CD4-positive, alpha-beta T cell treated with Interleukin-17A for 4 hours (primary cell): ENCODE measurements around the gene KCNQ1.

Experiments
- DNase-seq: peaks from one replicate; pipeline ENCODE4 v3.0.0-alpha.2; 2020; ENCODE audit warnings: mixed read lengths

KCNQ1 gene

DNA sequence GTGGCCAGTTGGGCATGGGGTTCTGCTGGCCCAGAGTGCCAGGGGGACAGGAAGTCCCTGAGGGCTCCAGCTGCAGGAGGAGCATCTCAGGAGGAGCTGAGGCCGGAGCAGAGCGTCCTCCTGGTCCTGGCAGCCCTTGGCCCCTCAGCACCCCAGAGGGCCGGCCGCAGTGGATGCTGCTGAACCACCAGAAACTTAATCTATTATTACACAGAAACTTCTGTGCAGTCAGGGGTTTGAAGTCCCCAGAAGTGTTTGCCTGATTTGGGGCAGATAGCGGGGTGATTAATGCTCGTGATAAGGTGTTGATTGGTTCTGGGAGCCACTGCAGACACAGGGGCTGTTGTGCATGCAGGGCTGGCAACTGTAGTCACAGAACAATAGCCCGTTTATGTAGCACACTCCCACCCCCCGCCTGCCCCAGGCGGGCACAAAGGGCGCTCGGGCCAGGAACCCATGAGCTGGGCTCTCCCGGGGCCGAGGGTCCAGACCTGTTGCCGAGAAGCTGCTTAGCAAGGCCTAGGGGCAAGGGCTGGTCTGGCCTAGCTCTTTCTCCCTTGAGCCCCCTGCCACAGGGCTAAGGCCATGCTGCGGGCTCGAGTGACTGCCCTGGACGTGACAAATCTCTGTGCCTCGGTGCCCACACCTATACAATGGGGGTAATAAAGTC lies 284.0 kb downstream of the KCNQ1 start:
- DNase-seq = no peak

DNA sequence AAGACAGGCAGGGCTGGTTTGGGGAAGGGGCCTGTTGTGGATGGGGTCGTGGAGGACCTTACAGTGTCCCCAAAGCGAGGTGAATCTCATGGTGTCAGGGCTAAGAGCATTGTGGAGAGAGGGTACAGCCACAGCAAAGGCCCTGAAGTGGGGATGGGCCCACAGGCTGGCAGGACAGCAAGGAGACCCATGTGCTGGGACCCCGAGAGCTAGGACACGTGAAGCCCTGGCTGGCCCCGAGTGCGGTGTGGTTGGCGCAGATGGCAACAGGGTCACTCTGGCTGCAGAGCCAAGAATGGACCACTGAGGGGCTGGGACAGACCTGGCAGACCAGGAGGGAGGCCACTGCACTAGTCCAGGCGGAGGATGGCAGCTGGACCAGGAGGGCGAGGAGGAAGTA lies 285.0 kb downstream of the KCNQ1 start:
- no peak for DNase-seq

DNA sequence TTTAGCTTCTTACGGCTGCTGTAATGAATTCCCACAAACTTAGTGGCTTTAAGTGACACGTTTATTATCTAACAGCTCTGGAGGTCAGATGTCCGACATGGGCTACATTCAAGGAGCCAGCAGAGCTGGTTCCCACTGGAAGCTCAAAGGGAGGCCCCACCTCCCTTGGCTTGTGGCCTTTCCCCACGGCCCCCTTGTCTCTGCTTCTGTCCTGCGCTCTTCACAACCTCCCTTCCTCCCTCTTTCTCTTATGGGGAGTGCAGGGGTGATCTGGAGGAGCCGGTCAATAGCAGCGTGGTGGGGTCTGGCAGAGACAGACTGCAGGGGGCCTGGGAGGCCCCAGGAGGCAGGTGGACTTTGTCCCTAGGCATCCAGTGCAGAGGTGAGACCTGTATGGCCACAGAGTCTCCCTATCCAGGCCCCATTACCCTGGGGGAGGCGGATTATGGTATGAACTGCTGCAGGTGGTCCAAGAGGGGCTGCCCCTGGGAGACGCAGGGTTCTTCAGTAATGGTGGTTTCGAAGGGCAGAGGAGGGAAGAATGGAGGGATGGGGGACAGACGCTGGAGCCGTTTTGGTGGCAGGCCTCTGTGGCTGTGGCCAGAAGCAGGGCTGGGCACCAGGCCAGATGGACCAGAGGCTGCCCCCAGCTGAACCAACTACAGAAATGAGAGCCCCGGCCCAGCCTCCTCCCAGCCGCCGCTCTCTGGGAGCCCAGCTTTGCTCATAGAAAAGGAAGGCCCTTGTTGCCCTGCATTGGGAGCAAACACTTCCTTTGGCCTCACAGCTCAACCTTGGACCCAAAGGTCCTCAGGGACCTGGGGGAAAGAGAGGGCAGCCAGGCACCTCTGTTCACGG lies 285.7 kb downstream of the KCNQ1 start:
- DNase-seq = no peak

DNA sequence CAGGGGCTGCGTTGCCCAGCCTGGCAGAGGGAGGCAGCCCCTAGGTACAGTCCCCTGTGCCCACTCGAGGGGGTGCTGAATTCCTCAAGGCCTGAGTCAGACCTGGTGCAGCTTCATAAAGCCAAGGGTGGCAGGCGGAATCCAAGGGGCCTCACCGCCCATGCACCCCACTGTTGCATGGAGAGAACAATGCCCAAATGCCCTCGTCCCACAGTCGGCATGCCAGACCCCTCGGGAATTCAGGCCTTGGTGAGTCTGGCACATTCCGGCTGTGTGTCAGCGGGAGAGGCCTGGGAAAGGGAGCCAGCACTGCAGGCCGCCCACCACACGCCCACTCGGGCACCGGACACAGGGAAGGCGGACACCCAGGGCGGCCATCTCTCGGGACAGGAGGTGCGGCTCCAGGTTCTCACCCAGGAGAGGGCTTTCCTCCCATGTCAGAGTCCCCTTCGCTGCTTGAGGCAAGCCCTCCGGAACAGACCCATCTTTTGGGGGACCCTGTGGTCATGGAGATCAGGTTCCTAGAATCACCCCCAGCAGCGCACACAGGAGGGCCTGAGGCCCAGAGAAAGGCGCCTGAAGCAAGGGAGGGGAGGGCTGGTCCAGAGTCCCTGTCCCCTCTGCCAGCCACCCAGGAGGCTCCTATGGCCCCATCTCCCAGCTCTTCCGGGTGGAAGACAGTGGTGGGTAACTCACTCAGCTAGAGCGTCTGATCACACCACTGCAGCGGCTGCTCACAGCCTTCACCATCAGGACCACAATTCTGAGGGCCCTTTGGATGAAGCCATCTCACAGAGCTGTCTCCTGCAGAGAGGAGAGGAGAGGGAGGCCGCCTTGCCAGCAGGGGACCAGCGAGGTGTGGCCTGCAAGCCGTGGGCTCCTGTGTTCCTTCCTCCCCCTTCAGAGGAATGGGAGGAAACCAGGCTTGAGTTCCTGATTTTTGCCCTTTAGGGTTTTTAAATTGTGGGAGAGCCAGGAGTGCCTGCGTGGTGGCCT lies 286.6 kb downstream of the KCNQ1 start:
- no peak for DNase-seq

DNA sequence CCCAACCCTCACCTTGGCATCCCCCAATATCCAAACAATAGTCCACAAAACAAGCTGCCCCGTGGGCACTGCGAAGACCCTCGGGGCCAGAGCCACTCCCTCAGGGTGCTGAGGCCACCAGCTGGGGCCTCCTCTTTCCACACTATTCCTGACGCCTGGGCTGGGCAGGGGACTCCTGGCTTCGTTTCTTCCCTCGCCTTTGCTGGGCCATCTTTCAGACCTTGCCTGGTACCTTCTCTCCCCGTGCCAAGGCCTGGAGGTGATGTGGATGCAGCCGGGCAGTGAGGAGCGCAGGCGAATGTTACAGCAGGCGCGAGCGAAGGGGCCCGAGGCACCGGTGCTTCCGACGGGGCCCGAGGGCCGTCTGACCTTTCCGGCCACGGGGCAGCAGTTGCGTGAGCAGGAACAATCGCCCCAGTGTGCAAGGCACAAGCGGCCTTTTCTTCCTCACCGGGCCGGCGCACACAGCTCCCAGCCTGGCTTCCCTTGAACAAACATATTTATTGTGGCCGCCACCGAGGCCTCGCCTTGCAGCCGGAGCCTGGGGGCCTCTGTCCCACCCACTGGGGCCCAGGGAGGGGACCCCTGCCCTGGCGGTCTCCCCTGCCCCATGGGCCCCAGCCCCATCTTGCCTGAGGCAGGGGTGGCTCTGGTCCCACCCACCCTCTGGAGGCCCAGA lies 287.6 kb downstream of the KCNQ1 start:
- DNase-seq = no peak

DNA sequence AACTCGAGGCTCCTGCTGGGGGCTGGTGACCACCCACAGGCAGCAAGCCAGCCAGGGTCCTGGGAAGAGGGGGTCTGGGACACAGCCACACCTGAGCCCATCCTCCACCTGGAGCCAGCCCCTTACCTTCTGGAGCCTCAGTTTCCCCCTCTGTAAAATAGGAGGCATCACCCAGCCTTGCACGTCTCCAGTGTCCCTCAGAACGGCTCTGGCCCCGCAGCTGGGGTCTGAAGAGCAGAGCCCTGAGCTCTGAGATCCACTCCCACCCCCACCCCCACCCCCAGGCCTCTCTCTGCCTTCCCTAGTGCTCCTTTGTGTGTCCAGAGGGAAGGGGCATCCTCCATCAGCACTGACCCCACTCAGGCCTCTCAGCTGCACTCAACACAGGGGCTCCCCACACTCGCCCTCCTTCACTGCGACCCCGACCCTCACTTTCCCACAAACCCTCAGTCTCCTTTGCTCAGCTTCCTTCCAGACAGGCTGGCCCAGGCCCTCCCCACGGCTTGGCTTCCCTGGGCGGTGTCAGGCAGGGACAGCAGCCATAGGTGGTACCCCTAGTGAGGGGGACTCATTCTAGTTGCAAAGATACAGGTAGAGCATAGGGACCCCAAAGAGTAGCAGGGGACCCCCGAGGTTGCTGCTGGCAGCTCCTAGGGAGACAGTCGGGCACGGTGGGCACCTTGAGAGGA lies 288.3 kb downstream of the KCNQ1 start:
- no peak for DNase-seq

DNA sequence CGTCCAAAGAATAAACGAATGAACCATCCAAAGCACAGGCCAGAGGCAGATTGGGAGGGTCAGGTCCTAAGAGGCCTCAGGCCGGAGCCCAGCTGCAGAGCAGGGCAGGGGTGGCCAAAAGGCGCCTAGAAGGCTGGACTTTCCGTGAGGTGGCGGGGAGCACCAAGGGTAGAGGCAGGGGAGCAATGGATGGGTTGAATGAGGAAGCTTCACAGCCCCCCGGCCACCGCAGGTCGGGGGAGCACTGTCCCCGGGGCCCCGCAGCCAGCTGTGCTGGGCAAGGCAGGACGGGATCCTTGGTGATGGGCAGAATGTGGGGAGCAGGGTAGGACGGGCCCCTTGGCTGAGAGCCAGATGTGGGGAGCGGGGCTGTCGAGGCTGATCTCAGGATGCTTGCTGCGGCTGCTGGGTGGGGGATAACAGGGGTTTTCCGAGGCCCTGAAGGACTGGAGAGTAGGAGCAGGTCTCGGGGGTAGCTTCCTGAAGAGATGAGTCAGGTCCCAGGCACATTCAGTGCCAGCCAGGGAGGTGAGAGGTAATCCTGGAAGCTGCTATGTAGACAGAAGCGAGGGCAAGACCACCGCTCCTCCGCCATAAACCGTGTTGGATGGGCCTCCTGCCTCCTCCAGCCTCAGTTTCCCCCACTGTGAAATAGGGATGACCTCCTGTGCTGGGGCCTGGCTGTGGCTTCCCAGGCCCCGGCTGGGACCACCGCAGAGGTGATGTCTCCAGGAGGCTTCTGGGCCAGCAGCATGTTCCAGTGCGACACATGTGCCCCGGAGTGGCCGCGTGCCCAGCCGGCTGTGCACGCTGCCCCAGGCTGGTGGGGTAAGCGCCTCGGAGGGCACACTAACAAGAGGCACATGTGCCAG lies 289.6 kb downstream of the KCNQ1 start:
- DNase-seq = no peak

DNA sequence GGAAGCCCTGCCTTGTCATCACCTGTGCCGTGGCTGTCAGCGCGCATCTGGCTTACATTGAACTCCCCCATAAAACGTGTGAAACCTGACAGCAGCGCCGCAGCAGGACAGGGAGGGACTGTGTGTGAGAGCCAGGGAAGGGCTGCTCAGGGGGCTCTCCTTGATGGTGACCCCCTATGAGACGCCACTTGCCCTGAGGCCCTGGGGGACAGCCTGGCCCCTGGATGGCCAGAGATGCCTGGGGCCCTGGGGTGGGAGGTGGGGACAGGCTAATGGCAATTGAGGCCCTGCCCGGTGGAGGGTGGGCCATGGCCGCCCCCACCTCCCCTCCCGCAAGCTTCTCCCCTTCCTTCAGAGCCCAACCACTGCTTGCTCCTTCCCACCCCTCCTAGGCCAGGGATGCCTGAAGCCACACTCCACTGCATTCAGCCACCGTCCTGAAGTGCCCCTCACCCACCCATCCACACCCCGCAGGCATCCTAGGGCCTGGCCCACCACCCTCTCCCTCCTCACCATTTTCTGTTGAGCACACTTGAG lies 290.3 kb downstream of the KCNQ1 start:
- no peak for DNase-seq

DNA sequence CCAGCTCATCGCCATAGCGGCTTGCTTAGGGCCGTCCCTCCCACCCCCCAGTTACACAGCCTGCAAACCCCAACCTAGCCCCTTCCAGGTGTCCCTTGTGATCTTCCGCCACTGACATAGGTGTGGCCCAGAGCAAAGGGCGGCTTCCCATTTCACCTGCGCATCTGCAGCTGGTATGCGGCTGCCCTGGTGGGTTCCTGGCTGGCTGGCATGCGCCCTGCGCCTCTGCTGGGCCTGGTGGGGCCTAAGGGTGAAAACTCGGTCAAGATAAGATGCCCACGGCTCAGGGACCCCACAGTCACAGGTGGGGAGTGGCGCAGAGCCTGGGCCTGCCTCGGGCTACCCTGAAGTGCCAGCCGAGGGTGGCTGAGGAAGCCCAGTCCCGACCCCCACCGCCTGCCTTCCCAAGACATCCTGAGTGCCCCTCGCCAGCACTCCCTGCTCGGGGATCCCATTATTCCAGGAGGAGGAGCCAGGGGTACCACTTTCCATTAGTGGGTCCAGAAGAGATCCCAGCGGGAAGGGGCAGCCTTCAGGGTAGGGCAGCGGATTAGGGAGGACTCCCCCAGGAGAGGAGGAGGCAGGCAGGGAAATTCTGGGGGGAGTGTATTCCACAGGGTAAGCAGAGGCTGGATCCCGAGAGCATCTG lies 291.9 kb downstream of the KCNQ1 start:
- no peak for DNase-seq

DNA sequence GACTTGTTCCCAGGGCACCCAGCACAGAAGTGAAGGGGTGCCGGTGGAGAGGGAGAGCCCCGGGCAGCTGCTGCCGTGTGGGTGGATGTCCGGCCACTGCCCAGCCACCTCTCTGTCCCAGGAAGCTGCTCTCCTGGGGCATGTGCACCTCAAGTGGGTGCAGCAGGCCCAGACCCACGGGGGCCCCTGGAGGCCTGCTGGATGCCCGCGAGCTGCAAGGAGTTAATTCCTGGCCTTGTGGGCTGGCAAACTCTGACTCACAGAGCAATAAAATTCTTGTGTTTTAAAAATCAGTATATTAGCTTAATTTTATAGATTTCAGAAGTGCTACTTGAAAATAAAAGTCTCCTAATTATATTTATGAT lies 292.4 kb downstream of the KCNQ1 start:
- DNase-seq = no peak

DNA sequence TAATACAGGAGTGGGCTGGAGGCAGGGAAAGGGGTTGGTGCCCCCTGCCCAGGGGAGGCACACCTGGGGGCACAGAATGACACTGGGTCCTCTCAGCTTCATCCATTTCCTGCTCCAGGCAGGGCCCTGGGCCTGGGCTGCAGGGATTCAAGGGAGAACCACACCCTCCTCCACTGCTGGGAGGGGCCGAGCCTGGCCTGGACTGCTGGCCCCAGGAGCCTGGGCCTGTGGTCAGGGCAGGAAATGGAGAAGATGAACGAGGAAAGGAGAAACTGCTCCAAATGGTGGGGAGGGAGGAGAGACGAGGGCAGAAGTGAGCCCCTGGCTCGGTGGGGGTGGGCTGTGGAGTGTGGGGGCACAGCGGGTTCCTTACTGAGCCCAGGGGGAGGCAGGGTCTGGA lies 293.1 kb downstream of the KCNQ1 start:
- DNase-seq = no peak

DNA sequence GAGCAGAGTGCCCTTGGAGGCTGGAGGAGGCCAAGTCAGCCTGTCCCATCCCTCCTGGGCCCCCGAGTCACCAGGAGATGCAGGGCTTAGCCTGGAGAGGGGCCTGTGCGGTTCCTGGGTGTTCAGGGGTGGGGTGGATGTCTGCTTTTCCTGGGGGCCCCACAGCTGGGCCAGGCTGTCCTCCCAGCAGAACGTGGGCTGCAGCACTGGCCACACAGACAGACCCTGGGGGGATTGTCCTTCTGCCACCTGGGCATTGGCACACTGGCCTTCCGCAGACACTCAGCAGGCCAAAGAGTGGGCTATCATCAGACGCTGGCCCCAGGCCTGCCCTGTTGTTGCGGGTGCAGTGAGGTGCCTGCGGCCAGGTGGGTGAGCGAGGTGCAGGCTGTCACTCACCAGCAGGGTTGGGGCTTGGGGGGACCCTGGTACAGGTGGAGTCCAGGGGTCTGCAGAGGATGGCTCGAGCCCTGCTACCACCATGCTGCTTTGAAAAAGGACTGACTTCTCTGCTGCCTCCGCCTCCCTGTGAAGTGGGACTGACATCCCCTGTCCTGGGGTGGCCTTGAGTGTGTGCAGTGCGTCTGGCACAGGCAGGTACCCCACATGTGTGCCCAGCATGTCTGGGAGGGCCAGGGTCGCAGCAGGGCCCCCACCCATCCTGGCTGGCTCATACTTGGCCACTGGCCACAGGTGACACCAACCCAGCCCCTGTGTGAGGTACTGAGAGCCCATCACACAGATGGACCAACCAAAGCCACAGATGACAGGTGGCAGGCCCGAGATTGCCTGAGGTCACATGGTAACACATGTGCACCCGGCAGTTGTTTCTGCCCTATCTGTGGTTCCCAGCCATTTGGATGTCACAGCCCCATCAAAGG lies 294.0 kb downstream of the KCNQ1 start:
- no peak for DNase-seq

DNA sequence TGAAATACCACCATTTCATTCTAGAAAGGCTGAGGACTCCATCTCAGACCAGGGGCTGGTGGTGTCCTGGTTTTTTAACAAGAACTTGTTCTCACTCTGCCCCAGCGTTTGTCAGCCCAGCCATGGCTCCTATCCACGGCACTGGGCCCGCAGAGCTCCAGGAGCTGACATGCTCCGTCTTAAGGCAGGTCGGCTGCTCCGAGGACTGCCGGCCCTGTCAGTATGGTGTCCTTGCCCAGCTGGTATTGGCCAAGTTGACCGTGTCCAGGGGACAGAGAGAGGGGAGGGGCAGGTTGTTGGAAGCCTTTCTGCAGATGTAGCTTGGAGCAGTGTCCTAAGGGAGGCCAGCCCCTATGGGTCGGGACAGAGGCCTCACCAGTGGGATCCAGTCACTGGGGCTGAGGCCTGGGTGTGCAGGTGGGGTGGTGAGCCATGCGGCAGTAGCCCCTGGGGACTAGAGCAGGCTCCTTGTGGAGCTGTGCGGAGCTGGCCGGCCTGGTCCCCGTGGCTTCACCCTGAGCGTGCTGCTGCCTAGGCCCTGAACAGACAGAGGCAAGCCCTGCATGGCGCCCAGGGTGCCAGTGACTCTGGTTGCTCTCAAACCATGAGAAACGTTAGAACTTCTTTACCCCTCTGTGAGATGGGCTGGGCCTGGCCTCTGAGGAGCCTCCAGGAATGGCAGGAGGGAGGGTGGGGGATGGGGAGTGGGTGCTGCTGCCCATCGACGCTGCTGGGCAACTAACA lies 294.9 kb downstream of the KCNQ1 start:
- no peak for DNase-seq

DNA sequence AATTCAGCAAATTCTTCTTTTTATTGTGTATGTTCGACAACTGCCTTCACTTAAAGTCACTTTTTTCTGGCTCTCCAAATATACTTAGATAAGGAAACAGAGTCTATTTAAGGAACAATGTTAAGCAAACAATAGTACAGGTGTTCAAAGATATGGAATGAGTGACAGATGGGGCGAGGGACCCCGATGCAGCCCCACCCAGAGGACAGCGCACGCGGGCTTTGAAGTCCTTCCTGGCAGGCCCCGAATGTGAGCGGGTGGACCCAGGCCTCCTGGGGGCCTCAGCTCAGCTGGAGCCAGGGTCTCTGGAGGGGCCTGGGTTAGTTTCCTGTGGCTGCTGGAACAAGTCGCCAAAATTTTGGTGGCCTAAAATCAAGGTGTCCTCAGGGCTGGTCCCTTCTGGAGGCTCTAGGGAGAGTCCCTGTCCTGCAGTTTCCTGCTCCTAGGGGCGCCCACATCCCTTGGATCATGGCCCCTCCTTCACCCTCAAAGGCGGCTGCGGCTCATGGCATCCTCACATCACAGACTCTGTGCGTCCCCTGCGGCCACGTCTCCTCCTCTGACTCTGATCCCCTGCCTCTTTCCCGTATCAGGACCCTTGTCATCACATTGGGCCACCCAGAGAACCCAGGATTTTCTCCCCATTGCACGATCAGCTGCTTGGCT lies 295.6 kb downstream of the KCNQ1 start:
- DNase-seq = no peak

DNA sequence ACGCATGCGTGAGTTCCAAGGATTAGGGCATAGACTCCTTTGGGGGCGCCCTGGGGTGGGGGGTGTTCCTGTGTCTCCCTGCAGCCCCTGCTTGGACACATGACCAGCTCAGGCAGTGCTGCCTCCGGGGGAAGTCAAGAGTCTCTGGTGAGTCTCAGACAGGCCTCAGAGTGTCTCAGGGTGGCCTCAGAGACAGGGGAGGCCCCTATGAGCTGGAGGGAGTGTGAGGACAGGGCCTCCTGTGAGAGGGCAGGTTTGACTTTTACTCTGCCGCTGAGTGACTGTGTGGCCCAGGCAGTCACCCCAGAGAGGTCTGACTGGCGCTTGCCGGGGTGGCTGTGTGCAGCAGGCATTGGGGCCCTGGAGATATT lies 296.2 kb downstream of the KCNQ1 start:
- DNase-seq = no peak

DNA sequence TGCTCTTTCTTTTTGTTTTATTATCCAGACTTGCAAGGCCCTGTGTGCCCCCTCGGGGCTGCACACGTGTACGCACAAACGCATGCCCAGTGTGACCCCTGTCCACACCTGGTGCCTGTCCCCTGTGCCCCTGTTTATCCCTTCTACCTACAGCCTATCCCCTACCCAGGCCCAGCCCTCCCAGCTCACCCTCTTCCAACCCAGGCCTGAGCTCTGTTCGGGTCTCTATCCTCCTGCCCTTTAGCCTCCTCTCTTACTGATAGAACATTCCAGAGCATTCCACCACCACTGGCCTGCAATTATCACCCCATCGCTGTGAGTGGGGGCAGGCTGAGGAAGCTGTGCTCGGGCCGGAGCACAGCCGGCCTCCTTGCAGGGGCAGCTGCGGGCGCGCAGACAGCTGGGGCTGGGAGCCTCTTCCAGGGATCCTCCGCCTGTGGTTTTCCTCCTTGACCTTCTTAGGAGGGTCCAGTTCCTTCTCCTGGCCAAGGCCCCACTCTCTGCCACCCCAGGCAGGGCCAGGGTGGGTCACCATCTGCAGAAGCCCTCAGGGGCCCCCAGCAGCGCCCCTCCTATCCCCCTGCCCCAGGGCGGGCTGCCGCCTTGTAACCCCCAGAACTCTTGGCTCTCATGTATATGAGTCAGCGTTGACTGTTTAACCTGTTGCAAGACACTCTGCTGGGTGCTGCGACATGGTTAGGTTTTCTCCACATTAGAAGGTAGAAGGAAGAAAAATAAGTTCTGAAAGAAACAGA lies 296.7 kb downstream of the KCNQ1 start:
- DNase-seq = no peak

DNA sequence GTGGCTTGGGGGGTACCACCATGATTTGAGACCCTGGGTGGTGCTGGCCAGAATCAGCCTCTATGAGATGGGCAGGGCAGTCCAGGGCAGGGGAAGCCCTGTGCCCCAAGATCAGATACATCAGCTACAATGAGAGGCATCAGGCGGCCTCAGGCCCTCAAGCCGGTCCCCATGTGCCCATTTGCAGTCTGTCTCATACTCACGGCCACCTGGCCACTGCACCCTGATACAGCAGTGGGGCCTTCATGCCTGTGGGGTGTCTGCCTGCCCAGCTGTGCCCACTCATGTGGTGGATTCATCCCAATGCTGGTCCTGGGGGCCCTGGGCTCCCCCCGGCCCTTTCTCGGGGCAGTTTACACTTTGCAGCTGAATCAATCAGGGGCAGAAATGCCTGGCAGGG lies 297.4 kb downstream of the KCNQ1 start:
- DNase-seq = no peak
